ENCODE data around the gene HCN1.

- TF ChIP-seq MYC (IDR thresholded peaks at IDR 0.05; ENCODE audit: borderline replicate concordance, low read length) (no peak), CTCF (IDR thresholded peaks at IDR 0.05) (no peak), POLR2A (IDR thresholded peaks at IDR 0.05; ENCODE audit: low read length) (no peak), MAX (IDR thresholded peaks at IDR 0.05) (no peak), ESRRA (IDR thresholded peaks at IDR 0.05; ENCODE audit: borderline replicate concordance, low read length) (no peak), RAD21 (conservative IDR thresholded peaks at IDR 0.05 in 1 of 2, IDR thresholded peaks at IDR 0.05 in 1 of 2) (no peak), SMC3 (IDR thresholded peaks at IDR 0.05) (no peak), RNF2 (IDR thresholded peaks at IDR 0.05; ENCODE audit: borderline replicate concordance, low read depth) (no peak), ZFP36 (IDR thresholded peaks at IDR 0.05; ENCODE audit: borderline replicate concordance, partially characterized antibody) (no peak), CEBPB (IDR thresholded peaks at IDR 0.05) (no peak), POLR2AphosphoS2 (conservative IDR thresholded peaks at IDR 0.05; ENCODE audit: low read length) (no peak)
Measured at GRCh38 chr5:45684118-45684517, 12.1 kb downstream of the HCN1 start.

All from A549 (cell line).